ENCODE results near the gene TUBE1. TPM values are rescaled to one million over a fixed set of nuclear protein-coding genes. Genes with fewer than 3 reads are reported as not detected.

Gene TUBE1
- total RNA-seq, 1 donor: 38.2 TPM

GRCh38 chr6:112022749-112023148, 64.5 kb downstream of the TUBE1 start:
- TF ChIP-seq CTCF (IDR thresholded peaks at IDR 0.05; ENCODE audit: insufficient read depth, low read length): no peak
- no peak overlapping the region for H3K4me3 ChIP-seq (ENCODE audit: low read depth, low read length)
- DNase-seq (ENCODE audit: low read depth): no peak

- no peak for TF ChIP-seq CTCF (IDR thresholded peaks at IDR 0.05; ENCODE audit: insufficient read depth, low read length)
- DNase-seq (ENCODE audit: low read depth): no peak
- no peak overlapping the region for H3K4me3 ChIP-seq (ENCODE audit: low read depth, low read length)
Measured at GRCh38 chr6:112021691-112022310, 65.5 kb downstream of the TUBE1 start.

Other genes starting within 250 kb of the TUBE1 start
- 91.9 and 137 TPM in 2 replicates for gene FYN, start 214.0 kb downstream of the TUBE1 start, total RNA-seq (ENCODE audit: low replicate concordance)
- gene CCN6, start 33.4 kb downstream of the TUBE1 start, total RNA-seq (ENCODE audit: low replicate concordance): not detected in 2 replicates
- 19.2 and 32.7 TPM in 2 replicates for gene FAM229B, start 109 bp upstream of the TUBE1 start, total RNA-seq (ENCODE audit: low replicate concordance)
- gene LAMA4, start 167.1 kb upstream of the TUBE1 start, total RNA-seq (ENCODE audit: low replicate concordance): 306 and 904 TPM in 2 replicates

All from fibroblast of the aortic adventitia (primary cell).